ENCODE results near the gene GLO1.

DNA sequence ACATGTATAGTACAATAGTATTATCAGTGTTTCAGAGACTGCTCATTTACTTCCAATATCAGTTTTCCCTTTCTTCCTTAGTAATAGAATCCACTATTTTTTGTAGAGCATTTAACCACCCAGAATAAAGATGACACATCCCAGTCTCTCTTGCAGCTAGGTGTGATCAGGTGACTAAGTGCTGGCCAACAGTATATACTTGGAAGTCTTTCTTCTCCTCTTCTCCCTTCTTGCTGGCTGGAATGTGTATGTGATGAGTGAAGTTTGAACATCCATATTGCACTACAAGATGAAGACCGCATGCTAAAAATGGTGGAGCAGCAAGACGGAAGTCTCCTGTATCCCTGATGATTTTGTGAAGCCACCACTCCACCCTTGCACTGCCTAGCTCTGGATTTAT is 48.7 kb downstream of the GLO1 start:
- TF ChIP-seq, protein P1, sequence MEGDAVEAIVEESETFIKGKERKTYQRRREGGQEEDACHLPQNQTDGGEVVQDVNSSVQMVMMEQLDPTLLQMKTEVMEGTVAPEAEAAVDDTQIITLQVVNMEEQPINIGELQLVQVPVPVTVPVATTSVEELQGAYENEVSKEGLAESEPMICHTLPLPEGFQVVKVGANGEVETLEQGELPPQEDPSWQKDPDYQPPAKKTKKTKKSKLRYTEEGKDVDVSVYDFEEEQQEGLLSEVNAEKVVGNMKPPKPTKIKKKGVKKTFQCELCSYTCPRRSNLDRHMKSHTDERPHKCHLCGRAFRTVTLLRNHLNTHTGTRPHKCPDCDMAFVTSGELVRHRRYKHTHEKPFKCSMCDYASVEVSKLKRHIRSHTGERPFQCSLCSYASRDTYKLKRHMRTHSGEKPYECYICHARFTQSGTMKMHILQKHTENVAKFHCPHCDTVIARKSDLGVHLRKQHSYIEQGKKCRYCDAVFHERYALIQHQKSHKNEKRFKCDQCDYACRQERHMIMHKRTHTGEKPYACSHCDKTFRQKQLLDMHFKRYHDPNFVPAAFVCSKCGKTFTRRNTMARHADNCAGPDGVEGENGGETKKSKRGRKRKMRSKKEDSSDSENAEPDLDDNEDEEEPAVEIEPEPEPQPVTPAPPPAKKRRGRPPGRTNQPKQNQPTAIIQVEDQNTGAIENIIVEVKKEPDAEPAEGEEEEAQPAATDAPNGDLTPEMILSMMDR (IDR thresholded peaks at IDR 0.05): no peak
- no peak for TF ChIP-seq EP300 (IDR thresholded peaks at IDR 0.05)
- no peak for TF ChIP-seq POLR2AphosphoS5 (IDR thresholded peaks at IDR 0.05)
